ENCODE data around the gene CCDC63. TPM values are rescaled to one million over a fixed set of nuclear protein-coding genes. Genes with fewer than 3 reads are reported as not detected.

Gene CCDC63
- total RNA-seq, 2 donors from 2014 or later = 0.95 to 3.1 TPM

- H3K27ac Mint-ChIP-seq = no peak overlapping the region
- H3K36me3 Mint-ChIP-seq (ENCODE audit: low read depth) = no peaks in the 10 kb centered on the region
- Histone ChIP-seq H3K9ac (ENCODE audit: extremely low read depth, low read length, poor library complexity, severe bottlenecking) (no peak overlapping the region), H3K27ac (ENCODE audit: low read depth, low read length) (no peak overlapping the region), H3K36me3 (ENCODE audit: control insufficient read depth, insufficient read depth, low read length) (no peaks in the 10 kb centered on the region), H3K4me3 (ENCODE audit: low read length) (no peak overlapping the region), H3K27me3 (ENCODE audit: control insufficient read depth, insufficient read depth, low read length, poor library complexity, severe bottlenecking) (no peaks in the 10 kb centered on the region), H3K9me3 (ENCODE audit: control insufficient read depth, low read length) (no peaks in the 10 kb centered on the region), H3K4me1 (ENCODE audit: control insufficient read depth, insufficient read depth, low read length) (no peaks in the 10 kb centered on the region)
- peaks cover 11% of the 10 kb centered on the region for H3K9me3 Mint-ChIP-seq
- no peaks in the 10 kb centered on the region for H3K4me1 Mint-ChIP-seq
- no peak for DNase-seq
- no peak overlapping the region for H3K4me3 Mint-ChIP-seq
- no peak for TF ChIP-seq CTCF (conservative IDR thresholded peaks at IDR 0.05)
- H3K27me3 Mint-ChIP-seq (ENCODE audit: insufficient read depth) = peaks cover 13% of the 10 kb centered on the region
Observed at GRCh38 chr12:110874781-110875180, 28.0 kb downstream of the CCDC63 start.

- WGBS, 2 experiments (ENCODE audit: insufficient coverage in 1 of 2, insufficient read length in 1 of 2) = 40 to 83% methylated on average over 1 to 2 of the region's 2 CpGs
- Histone ChIP-seq H3K36me3 (ENCODE audit: control insufficient read depth, insufficient read depth, low read length) (no peaks in the 10 kb centered on the region), H3K27me3 (ENCODE audit: control insufficient read depth, insufficient read depth, low read length, poor library complexity, severe bottlenecking) (no peaks in the 10 kb centered on the region), H3K9me3 (ENCODE audit: control insufficient read depth, low read length) (no peaks in the 10 kb centered on the region), H3K27ac (ENCODE audit: low read depth, low read length) (no peak overlapping the region), H3K4me1 (ENCODE audit: control insufficient read depth, insufficient read depth, low read length) (no peaks in the 10 kb centered on the region), H3K9ac (ENCODE audit: extremely low read depth, low read length, poor library complexity, severe bottlenecking) (no peak overlapping the region), H3K4me3 (ENCODE audit: low read length) (no peak overlapping the region)
- no peak for TF ChIP-seq CTCF (conservative IDR thresholded peaks at IDR 0.05)
- no peak for DNase-seq
- no peak overlapping the region for H3K4me3 Mint-ChIP-seq
- H3K27me3 Mint-ChIP-seq (ENCODE audit: insufficient read depth) = peaks cover 7% of the 10 kb centered on the region
- no peak overlapping the region for H3K27ac Mint-ChIP-seq
- H3K36me3 Mint-ChIP-seq (ENCODE audit: low read depth) = no peaks in the 10 kb centered on the region
- no peaks in the 10 kb centered on the region for H3K9me3 Mint-ChIP-seq
- no peaks in the 10 kb centered on the region for H3K4me1 Mint-ChIP-seq
Observed at GRCh38 chr12:110880651-110881050, 33.9 kb downstream of the CCDC63 start.

GRCh38 chr12:110883251-110883650 is 36.5 kb downstream of the CCDC63 start:
- H3K27me3 ChIP-seq (ENCODE audit: control insufficient read depth, insufficient read depth, low read length, poor library complexity, severe bottlenecking) = no peaks in the 10 kb centered on the region
- no peak overlapping the region for H3K27ac Mint-ChIP-seq
- 84 to 87% methylated on average over 3 to 4 of the region's 4 CpGs for WGBS, 2 experiments (ENCODE audit: insufficient coverage in 1 of 2, insufficient read length in 1 of 2)
- H3K27ac ChIP-seq (ENCODE audit: low read depth, low read length) = no peak overlapping the region
- TF ChIP-seq CTCF (conservative IDR thresholded peaks at IDR 0.05) = no peak
- H3K4me1 Mint-ChIP-seq = peaks cover 1% of the 10 kb centered on the region
- H3K9me3 Mint-ChIP-seq = no peaks in the 10 kb centered on the region
- no peak overlapping the region for H3K4me3 ChIP-seq (ENCODE audit: low read length)
- no peaks in the 10 kb centered on the region for H3K4me1 ChIP-seq (ENCODE audit: control insufficient read depth, insufficient read depth, low read length)
- no peaks in the 10 kb centered on the region for H3K36me3 Mint-ChIP-seq (ENCODE audit: low read depth)
- DNase-seq = no peak
- H3K36me3 ChIP-seq (ENCODE audit: control insufficient read depth, insufficient read depth, low read length) = no peaks in the 10 kb centered on the region
- no peaks in the 10 kb centered on the region for H3K9me3 ChIP-seq (ENCODE audit: control insufficient read depth, low read length)
- H3K27me3 Mint-ChIP-seq (ENCODE audit: insufficient read depth) = peaks cover 9% of the 10 kb centered on the region
- no peak overlapping the region for H3K4me3 Mint-ChIP-seq
- H3K9ac ChIP-seq (ENCODE audit: extremely low read depth, low read length, poor library complexity, severe bottlenecking) = no peak overlapping the region
